UCSD-AML1 (cell line): ENCODE measurements around the gene AP5B1.

ENCODE experiments used
- DNase-seq: peaks from one replicate; lab custom pipeline; 2025; ENCODE audit not compliant: unreplicated experiment; lab: John Stamatoyannopoulos, UW

AP5B1 gene

GRCh38 chr11:65801153-65801987, 20.6 kb upstream of the AP5B1 start:
- no peak for DNase-seq

- DNase-seq: no peak
These were observed 18.1 kb upstream of the AP5B1 start for GRCh38 chr11:65798882-65799281.

- DNase-seq: no peak
These were observed 16.9 kb upstream of the AP5B1 start for GRCh38 chr11:65797711-65798110.

- no peak for DNase-seq
These were observed 16.2 kb upstream of the AP5B1 start for GRCh38 chr11:65796726-65797601.

- DNase-seq: no peak
These were observed 14.1 kb upstream of the AP5B1 start for GRCh38 chr11:65794570-65795510.

GRCh38 chr11:65793625-65794400, 13.0 kb upstream of the AP5B1 start:
- no peak for DNase-seq

- no peak for DNase-seq
These were observed 12.4 kb upstream of the AP5B1 start for GRCh38 chr11:65793144-65793581.

- DNase-seq: no peak
These were observed 11.7 kb upstream of the AP5B1 start for GRCh38 chr11:65792456-65792855.

- DNase-seq: peak; percentile 80
These were observed 11.0 kb upstream of the AP5B1 start for GRCh38 chr11:65791719-65792213.

- DNase-seq: no peak
These were observed 10.3 kb upstream of the AP5B1 start for GRCh38 chr11:65790902-65791650.

GRCh38 chr11:65790104-65790901, 9.5 kb upstream of the AP5B1 start:
- DNase-seq: no peak

GRCh38 chr11:65789230-65790103, 8.7 kb upstream of the AP5B1 start:
- DNase-seq: no peak

GRCh38 chr11:65788821-65789220, 8.0 kb upstream of the AP5B1 start:
- DNase-seq: no peak

- DNase-seq: no peak
These were observed 7.2 kb upstream of the AP5B1 start for GRCh38 chr11:65787649-65788622.

GRCh38 chr11:65786786-65787636, 6.2 kb upstream of the AP5B1 start, which contains the start of gene OVOL1:
OVOL1 (plus strand) TSS chr11:65787063; CDS start chr11:65787374, 311 bp downstream.
- DNase-seq: no peak
